Limb (tissue), 2 donors: Measurements from ENCODE around the gene WRAP53.
"Not testable (repeated sequence)": the region's sequence is repeated elsewhere in the genome, so short reads cannot be mapped to it uniquely, and the experiment has no call there.

ENCODE experiments used
- DNase-seq, 2 donors: peaks; one replicate each; pipeline ENCODE4 v3.0.0-alpha.2; 2016; ENCODE audit errors: extremely low spot score in 2 of 2

The WRAP53 gene

GRCh38 chr17:7687908-7688807, at the start of gene WRAP53:
Gene WRAP53 (plus strand): TSS chr17:7688477. CDS start chr17:7688649, 172 bp downstream.
- DNase-seq, result peak; percentile 99

GRCh38 chr17:7640783-7641182, 47.5 kb upstream of the WRAP53 start:
- DNase-seq, result no peak

- DNase-seq, result not testable (repeated sequence)
Observed at GRCh38 chr17:7641635-7642034, 46.6 kb upstream of the WRAP53 start.

- no peak for DNase-seq
Observed at GRCh38 chr17:7644775-7645174, 43.5 kb upstream of the WRAP53 start.

- DNase-seq, result no peak
Observed at GRCh38 chr17:7646457-7646856, 41.8 kb upstream of the WRAP53 start.

DNA sequence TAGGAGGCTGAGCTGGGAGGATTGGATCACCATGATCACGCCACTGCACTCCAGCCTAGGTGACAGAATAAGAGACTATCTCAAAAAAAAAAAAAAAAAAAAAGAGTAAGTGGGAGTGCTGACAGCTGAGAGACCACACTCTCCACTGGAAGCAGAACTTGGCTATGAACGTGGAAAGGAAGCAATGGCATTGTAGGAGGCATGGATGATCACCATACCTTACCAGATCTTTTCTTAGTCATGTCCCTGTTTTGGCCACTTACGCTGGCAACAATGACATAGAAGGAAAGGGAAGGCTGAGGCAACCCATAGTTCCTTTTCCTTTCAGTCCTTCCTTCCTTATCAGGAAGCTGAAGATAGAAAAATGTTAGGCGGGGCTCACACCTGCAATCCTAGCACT, 41.3 kb upstream of the WRAP53 start:
- DNase-seq, result no peak

GRCh38 chr17:7650509-7651096, 37.7 kb upstream of the WRAP53 start, which contains the start of gene ATP1B2:
Gene ATP1B2 (plus strand): TSS chr17:7650926. CDS start chr17:7651519, 593 bp downstream.
- DNase-seq, result peak in 1 of 2 donors; percentile 88

DNA sequence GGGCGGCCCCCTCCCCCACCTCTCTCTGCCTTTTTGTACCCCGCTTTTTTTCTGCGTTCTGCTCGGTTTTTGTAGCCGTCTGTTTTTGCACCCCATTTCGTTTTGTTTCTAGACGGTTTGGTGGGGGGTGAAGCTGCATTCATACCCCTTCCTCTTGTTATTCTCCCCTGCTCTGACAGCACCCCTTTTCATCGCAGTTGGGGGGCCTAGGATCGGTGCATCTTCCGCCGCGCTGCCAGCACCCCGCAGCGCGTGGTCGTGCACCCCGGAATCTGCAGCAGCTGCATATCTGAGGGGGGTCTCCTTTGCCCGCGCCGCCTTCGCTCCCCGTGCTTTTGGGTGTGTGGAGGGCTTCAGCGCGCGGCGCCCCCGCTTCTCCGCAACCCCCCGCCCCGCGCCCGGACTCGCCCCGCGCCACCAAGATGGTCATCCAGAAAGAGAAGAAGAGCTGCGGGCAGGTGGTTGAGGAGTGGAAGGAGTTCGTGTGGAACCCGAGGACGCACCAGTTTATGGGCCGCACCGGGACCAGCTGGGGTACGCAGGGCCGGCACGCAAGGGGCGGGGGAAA, 37.1 kb upstream of the WRAP53 start:
- DNase-seq, result peak in 1 of 2 donors; percentile 59

DNA sequence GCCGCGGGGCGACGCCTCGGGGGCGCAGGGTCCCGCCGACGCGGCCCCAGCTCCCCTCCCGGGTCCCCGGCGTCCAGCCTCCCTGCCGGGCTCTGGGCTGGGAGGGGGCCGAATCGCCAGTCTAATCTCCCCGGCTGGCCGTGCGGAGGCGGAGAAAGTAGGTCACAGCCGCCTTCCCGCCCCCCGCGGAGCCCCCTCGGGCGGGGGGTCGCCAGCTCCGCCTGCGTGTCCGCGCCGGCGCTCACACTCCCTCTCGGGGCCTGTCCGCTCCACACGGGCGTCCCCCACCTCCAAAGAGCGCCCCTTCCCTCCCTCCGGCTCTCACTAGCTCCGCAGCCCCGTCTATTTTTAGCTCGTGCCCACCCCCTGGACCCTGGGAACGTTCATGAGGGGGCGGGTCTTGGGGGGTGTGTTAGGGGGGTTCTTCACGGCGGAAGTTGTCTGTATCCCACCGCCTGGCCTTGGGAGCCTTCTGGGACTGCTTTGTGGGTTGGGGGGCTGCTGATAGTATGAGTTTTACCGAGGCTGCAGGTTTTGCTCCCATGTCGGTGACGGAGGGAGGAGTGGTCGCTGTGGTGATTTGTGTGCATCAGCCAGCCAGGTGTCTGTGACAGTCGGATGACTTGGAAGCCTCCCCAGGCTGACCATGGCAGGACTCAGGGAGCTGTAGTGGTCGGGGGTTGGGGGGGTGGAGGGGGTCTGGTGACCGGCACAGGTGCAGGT, 36.5 kb upstream of the WRAP53 start:
- peak in 1 of 2 donors; percentile 83 for DNase-seq

- DNase-seq, result no peak
Observed at GRCh38 chr17:7652388-7653356, 35.6 kb upstream of the WRAP53 start.

- no peak for DNase-seq
Observed at GRCh38 chr17:7654832-7655540, 33.3 kb upstream of the WRAP53 start.

- DNase-seq, result no peak
Observed at GRCh38 chr17:7655541-7655840, 32.8 kb upstream of the WRAP53 start.

GRCh38 chr17:7656958-7657609, 31.2 kb upstream of the WRAP53 start:
- peak in 1 of 2 donors; percentile 71 for DNase-seq

DNA sequence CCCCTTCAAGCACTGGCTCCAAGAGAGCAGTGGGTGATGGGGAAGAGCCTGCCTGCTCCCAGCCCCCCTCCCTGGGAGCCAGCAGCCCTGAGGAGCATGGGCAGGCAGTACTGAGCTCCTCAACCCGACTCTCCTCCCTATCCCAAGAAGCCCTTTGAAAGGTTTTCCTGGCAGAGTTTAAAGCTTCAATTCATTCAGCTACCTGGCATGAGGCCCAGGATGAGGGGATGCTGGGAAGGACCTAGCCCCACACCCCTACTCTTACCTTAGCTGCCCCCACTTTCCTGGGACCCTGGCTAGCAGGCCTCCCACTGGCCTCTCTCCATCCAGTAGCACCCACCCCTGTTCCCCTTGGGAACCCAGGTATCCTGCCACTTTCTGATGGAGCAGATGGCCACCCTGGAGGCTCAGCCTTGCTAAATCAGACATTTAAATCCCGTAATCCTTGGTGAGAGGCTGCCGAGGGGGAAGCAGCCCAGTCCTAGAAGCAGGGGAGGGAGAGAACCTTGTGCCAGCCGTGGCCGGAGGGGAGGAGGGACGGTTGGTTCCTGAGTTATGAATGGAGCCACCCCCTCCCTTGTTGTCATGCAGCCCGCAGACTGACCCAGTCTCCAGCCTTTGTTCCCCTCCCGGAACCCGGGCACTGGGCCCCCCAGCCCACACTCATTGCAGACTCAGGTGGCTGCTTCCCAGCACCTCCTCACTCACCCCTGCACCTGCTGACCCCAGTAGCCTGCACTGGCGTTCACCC, 20.4 kb upstream of the WRAP53 start:
- peak in 1 of 2 donors; percentile 75 for DNase-seq

DNA sequence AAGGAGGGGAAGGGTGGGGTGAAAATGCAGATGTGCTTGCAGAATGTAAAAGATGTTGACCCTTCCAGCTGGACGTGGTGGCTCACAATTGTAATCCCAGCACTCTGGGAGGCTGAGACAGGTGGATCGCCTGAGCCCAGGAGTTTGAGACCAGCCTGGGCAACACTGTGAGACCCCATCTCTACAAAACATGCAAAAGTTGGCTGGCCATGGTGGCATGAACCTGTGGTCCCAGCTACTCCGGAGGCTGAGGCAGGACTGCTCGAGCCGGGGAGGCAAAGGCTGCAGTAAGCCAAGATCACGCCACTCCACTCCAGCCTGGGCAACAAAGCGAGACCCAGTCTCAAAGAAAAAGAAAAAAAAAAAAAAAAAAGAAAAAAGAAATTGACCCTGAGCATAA, 19.8 kb upstream of the WRAP53 start:
- DNase-seq, result no peak

DNA sequence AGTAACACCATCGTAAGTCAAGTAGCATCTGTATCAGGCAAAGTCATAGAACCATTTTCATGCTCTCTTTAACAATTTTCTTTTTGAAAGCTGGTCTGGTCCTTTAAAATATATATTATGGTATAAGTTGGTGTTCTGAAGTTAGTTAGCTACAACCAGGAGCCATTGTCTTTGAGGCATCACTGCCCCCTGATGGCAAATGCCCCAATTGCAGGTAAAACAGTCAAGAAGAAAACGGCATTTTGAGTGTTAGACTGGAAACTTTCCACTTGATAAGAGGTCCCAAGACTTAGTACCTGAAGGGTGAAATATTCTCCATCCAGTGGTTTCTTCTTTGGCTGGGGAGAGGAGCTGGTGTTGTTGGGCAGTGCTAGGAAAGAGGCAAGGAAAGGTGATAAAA, 15.0 kb upstream of the WRAP53 start:
- no peak for DNase-seq

DNA sequence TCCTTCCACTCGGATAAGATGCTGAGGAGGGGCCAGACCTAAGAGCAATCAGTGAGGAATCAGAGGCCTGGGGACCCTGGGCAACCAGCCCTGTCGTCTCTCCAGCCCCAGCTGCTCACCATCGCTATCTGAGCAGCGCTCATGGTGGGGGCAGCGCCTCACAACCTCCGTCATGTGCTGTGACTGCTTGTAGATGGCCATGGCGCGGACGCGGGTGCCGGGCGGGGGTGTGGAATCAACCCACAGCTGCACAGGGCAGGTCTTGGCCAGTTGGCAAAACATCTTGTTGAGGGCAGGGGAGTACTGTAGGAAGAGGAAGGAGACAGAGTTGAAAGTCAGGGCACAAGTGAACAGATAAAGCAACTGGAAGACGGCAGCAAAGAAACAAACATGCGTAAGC, 13.3 kb upstream of the WRAP53 start:
- no peak for DNase-seq

DNA sequence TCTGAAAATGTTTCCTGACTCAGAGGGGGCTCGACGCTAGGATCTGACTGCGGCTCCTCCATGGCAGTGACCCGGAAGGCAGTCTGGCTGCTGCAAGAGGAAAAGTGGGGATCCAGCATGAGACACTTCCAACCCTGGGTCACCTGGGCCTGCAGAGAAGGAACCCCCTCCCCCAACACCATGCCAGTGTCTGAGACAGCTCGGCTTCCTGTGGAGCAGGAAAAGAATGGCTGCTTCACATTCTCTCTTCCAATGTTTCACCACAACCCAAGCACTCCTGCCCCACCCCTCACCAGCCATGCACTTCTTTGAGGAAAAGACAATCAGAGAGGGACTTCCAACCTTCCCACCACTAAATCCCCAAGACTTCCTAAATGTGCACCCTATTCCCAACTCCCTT, 11.7 kb upstream of the WRAP53 start:
- DNase-seq, result no peak
